Spleen (tissue), 13 donors: ENCODE measurements around the gene MMS22L. TPM values are rescaled to one million over a fixed set of nuclear protein-coding genes. Genes with fewer than 3 reads are reported as not detected.

Experiments used
- DNase-seq: peaks from one replicate; pipeline ENCODE4 v3.0.0-alpha.2; 2020
- H3K27ac ChIP-seq, 8 donors: fragments of 200-600 bp; sonication (generic) in 7 of 8; 1 replicate in 4 of 8; 2 replicates in 4 of 8; pipeline versions ENCODE4 v1.5.0 to v1.8.0; 2016 to 2021; ENCODE audit warnings: inconsistent platforms in 4 of 8, mild to moderate bottlenecking in 4 of 8, moderate library complexity in 1 of 8
- H3K27me3 ChIP-seq, 7 donors: fragments of 200-600 bp; sonication (generic) in 6 of 7; replicated peaks in 1 of 7; 1 replicate in 4 of 7; 2 replicates in 3 of 7; pipeline versions ENCODE4 v1.5.0 to v1.8.0; 2016 to 2021; ENCODE audit warnings: inconsistent platforms in 3 of 7, mild to moderate bottlenecking in 1 of 7
- H3K36me3 ChIP-seq, 6 donors: fragments of 200-600 bp; sonication (generic) in 5 of 6; 1 replicate in 4 of 6; 2 replicates in 2 of 6; pipeline versions ENCODE4 v1.5.0 to v1.8.0; 2016 to 2021; ENCODE audit warnings: inconsistent platforms in 2 of 6
- H3K4me1 ChIP-seq, 6 donors: fragments of 200-600 bp; sonication (generic) in 5 of 6; 1 replicate in 3 of 6; 2 replicates in 3 of 6; pipeline versions ENCODE4 v1.5.0 to v1.8.0; 2016 to 2021; ENCODE audit warnings: inconsistent platforms in 3 of 6
- H3K4me3 ChIP-seq, 8 donors: fragments of 200-600 bp; sonication (generic) in 7 of 8; 1 replicate in 4 of 8; 2 replicates in 4 of 8; pipeline versions ENCODE4 v1.5.0 to v1.8.0; 2016 to 2021; ENCODE audit warnings: inconsistent platforms in 4 of 8, mild to moderate bottlenecking in 4 of 8, moderate library complexity in 2 of 8
- H3K9me3 ChIP-seq, 8 donors: fragments of 200-600 bp; sonication (generic) in 7 of 8; 1 replicate in 4 of 8; 2 replicates in 4 of 8; pipeline versions ENCODE4 v1.5.0 to v1.8.0; 2016 to 2021; ENCODE audit warnings: inconsistent platforms in 4 of 8
- POLR2A ChIP-seq, 3 donors: fragments of 450-650 bp; IDR thresholded peaks; one replicate each; pipeline ENCODE4 v1.5.1; 2017; ENCODE audit warnings: antibody characterized with exemption in 3 of 3, mild to moderate bottlenecking in 1 of 3
- POLR2AphosphoS5 ChIP-seq, 3 donors: sonication (generic); formaldehyde crosslinking; IDR thresholded peaks; one replicate each; pipeline ENCODE4 v1.5.1; 2017; ENCODE audit warnings: antibody characterized with exemption in 3 of 3
- WGBS, 5 donors: extraction: QIAGEN DNeasy Blood & Tissue Kit in 3 of 5; methylation state at CpG; one replicate each; pipeline versions ENCODE4 v1.1.5 to v1.1.7; 2013 to 2018; 5-methylcytosine and 5-hydroxymethylcytosine counted together
- intact Hi-C: fragments of 100-400 bp; cut with DNase I; formaldehyde crosslinking; loops from one replicate; pipeline ENCODE4 v1.15.0; 2023; ENCODE audit warnings: low total_unique reads
- long read RNA-seq, 2 donors: transcript quantifications; one replicate each; lab custom pipeline, GENCODE V29; 2026
- polyA plus RNA-seq, 3 donors: library from polyadenylated mRNA; stranded (reverse); fragments of 200-250 nt; gene quantifications; one replicate each; pipeline ENCODE4 v1.2.1, GENCODE V29; 2013
- total RNA-seq, 7 donors: library from RNA; depleted of rRNA in 3 of 7; stranded (reverse); fragments of >200 nt in 3 of 7; fragmentation: NEBNext Ultra II Directional in 4 of 7; extraction: Animal tissue kit (Norgen Biotek cat#: 25700) in 4 of 7; gene quantifications; one replicate each; pipeline versions ENCODE4 v1.1.0 to v1.2.1, GENCODE V29; 2016 to 2021
- TF ChIP-seq, protein P1 (sequence below), 11 experiments: fragments of 200-600 bp in 7 of 11; fragments of 450-650 bp in 4 of 11; sonication (generic) in 4 of 11; IDR thresholded peaks in 8 of 11; conservative IDR thresholded peaks in 3 of 11; 1 replicate in 7 of 11; 2 replicates in 4 of 11; pipeline versions ENCODE4 v1.4.0 to v1.8.0; 2016 to 2021; ENCODE audit warnings: antibody characterized with exemption in 11 of 11, inconsistent platforms in 4 of 11, mild to moderate bottlenecking in 1 of 11
- donor health status: healthy with polysubstance abuse.
- donor health status: DM: no; HTN: no; CAD: no; lungs with moderate emphysema.
- donor health status: DM: no; HTN: no; CAD: no.
- donor health status: Bipolar disorder and iron deficiency.
- donor health status: healthy.
- donor health status: DM: no; HTN: no; CAD: no.
- donor health status: DM: yes; HTN: yes; CAD: no.

Gene MMS22L
- total RNA-seq, result 10 to 100 TPM; 10.5 to 42.3 (median 13.4) TPM
- 1 to 10 TPM; 1.4 to 1.8 (median 1.6) TPM for polyA plus RNA-seq
- long read RNA-seq, donor 1, result 0 reads
- long read RNA-seq, donor 2, result 0 reads

- 0% methylated on average over 57 to 67 of the region's 67 CpGs for WGBS, 5 donors
- peaks cover 0 to 24% (median 3%) of the 10 kb centered on the region in 6 donors for H3K36me3 ChIP-seq
- H3K9me3 ChIP-seq, result no peaks in the 10 kb centered on the region
- H3K27ac ChIP-seq, result peak within 1 kb of the TSS; percentile 46 to 86 (median 74)
- TF ChIP-seq POLR2A (IDR thresholded peaks at IDR 0.05), result no peak
- TF ChIP-seq POLR2AphosphoS5 (IDR thresholded peaks at IDR 0.05), result peak; percentile 64 to 85 (median 75)
- TF ChIP-seq, protein P1, sequence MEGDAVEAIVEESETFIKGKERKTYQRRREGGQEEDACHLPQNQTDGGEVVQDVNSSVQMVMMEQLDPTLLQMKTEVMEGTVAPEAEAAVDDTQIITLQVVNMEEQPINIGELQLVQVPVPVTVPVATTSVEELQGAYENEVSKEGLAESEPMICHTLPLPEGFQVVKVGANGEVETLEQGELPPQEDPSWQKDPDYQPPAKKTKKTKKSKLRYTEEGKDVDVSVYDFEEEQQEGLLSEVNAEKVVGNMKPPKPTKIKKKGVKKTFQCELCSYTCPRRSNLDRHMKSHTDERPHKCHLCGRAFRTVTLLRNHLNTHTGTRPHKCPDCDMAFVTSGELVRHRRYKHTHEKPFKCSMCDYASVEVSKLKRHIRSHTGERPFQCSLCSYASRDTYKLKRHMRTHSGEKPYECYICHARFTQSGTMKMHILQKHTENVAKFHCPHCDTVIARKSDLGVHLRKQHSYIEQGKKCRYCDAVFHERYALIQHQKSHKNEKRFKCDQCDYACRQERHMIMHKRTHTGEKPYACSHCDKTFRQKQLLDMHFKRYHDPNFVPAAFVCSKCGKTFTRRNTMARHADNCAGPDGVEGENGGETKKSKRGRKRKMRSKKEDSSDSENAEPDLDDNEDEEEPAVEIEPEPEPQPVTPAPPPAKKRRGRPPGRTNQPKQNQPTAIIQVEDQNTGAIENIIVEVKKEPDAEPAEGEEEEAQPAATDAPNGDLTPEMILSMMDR (IDR thresholded peaks at IDR 0.05 in 8 of 11, conservative IDR thresholded peaks at IDR 0.05 in 3 of 11), result peak in 4 of 11 experiments; percentile 7 to 52 (median 37)
- H3K4me3 ChIP-seq, result peak within 1 kb of the TSS; percentile 82 to 98 (median 94)
- intact Hi-C loops, result no loop called here
- peak; percentile 96 for DNase-seq
- peaks cover 3 to 34% (median 20%) of the 10 kb centered on the region in 6 donors for H3K4me1 ChIP-seq
- no peaks in the 10 kb centered on the region for H3K27me3 ChIP-seq
Observed at GRCh38 chr6:97282726-97283617, at the start of gene MMS22L. Gene MMS22L, minus strand, starts transcription at chr6:97283216. Its CDS starts 739 bp downstream, at chr6:97282477.

- DNase-seq, result no peak
- Histone ChIP-seq H3K27ac (no peak overlapping the region), H3K4me3 (no peak overlapping the region), H3K27me3 (no peaks in the 10 kb centered on the region), H3K36me3 (no peaks in the 10 kb centered on the region), H3K9me3 (peaks cover 0 to 2% (median 0%) of the 10 kb centered on the region in 8 donors), H3K4me1 (no peaks in the 10 kb centered on the region)
- TF ChIP-seq POLR2A (IDR thresholded peaks at IDR 0.05) (no peak), POLR2AphosphoS5 (IDR thresholded peaks at IDR 0.05) (no peak)
- TF ChIP-seq, protein P1 (IDR thresholded peaks at IDR 0.05 in 8 of 11, conservative IDR thresholded peaks at IDR 0.05 in 3 of 11), result no peak
- intact Hi-C loops, result no loop called here
- WGBS, 5 donors, result 72 to 94% (median 84%) methylated on average over 1 of the region's 1 CpG
Observed at GRCh38 chr6:97322811-97323210, 39.8 kb upstream of the MMS22L start.

GRCh38 chr6:97322226-97322625, 39.2 kb upstream of the MMS22L start:
- TF ChIP-seq POLR2AphosphoS5 (IDR thresholded peaks at IDR 0.05), result no peak
- intact Hi-C loops, result no loop called here
- 89 to 100% (median 91%) methylated on average over 1 of the region's 1 CpG for WGBS, 5 donors

GRCh38 chr6:97316978-97317377, 34.0 kb upstream of the MMS22L start:
- Histone ChIP-seq H3K9me3 (no peaks in the 10 kb centered on the region), H3K4me3 (no peak overlapping the region), H3K27ac (no peak overlapping the region), H3K36me3 (no peaks in the 10 kb centered on the region), H3K27me3 (no peaks in the 10 kb centered on the region), H3K4me1 (no peaks in the 10 kb centered on the region)
- no peak for DNase-seq
- intact Hi-C loops, result no loop called here
- TF ChIP-seq POLR2AphosphoS5 (IDR thresholded peaks at IDR 0.05) (no peak), POLR2A (IDR thresholded peaks at IDR 0.05) (no peak)
- TF ChIP-seq, protein P1 (IDR thresholded peaks at IDR 0.05 in 8 of 11, conservative IDR thresholded peaks at IDR 0.05 in 3 of 11), result no peak

More at GRCh38 chr6:97322226-97322625, 39.2 kb upstream of the MMS22L start:
- no peak for DNase-seq
- Histone ChIP-seq H3K27ac (no peak overlapping the region), H3K4me3 (no peak overlapping the region), H3K9me3 (no peaks in the 10 kb centered on the region), H3K4me1 (no peaks in the 10 kb centered on the region), H3K36me3 (no peaks in the 10 kb centered on the region), H3K27me3 (no peaks in the 10 kb centered on the region)
